ENCODE results near the gene PSMB10. TPM values are rescaled to one million over a fixed set of nuclear protein-coding genes. Genes with fewer than 3 reads are reported as not detected.
"Not testable (repeated sequence)": the region's sequence is repeated elsewhere in the genome, so short reads cannot be mapped to it uniquely, and the experiment has no call there.

PSMB10 gene
- total RNA-seq, 1 donor from 2014 or later, result 1.2 TPM

- Histone ChIP-seq H2AFZ (replicated peaks) (no peak overlapping the region), H3F3A (ENCODE audit: low read depth) (peaks cover 36% of the 10 kb centered on the region), H3K27me3 (no peaks in the 10 kb centered on the region), H3K36me3 (no peaks in the 10 kb centered on the region), H3K4me1 (peaks cover 21% of the 10 kb centered on the region), H3K9me3 (ENCODE audit: low read depth) (no peaks in the 10 kb centered on the region), H4K20me1 (ENCODE audit: low read depth) (peaks cover 44% of the 10 kb centered on the region), H3K9ac (no peak overlapping the region), H3K4me3 (no peak overlapping the region), H3K27ac (no peak overlapping the region), H3K79me2 (ENCODE audit: low read depth) (peaks cover 16% of the 10 kb centered on the region), H3K4me2 (no peak overlapping the region)
- Mint-ChIP-seq H3K36me3 (peaks cover 1% of the 10 kb centered on the region), H3K4me3 (no peak overlapping the region), H3K27me3 (ENCODE audit: insufficient read depth, low read depth) (peaks cover 9% of the 10 kb centered on the region), H3K27ac (no peak overlapping the region), H3K9me3 (no peaks in the 10 kb centered on the region), H3K4me1 (peaks cover 29% of the 10 kb centered on the region)
- no peak for DNase-seq (ENCODE audit: low spot score)
- no peak for TF ChIP-seq EZH2phosphoT487 (IDR thresholded peaks at IDR 0.05)
- no peak for TF ChIP-seq EZH2 (IDR thresholded peaks at IDR 0.05)
- TF ChIP-seq CTCF (IDR thresholded peaks at IDR 0.05), result no peak
These were observed 3.9 kb upstream of the PSMB10 start for GRCh38 chr16:67940446-67941089.

- Mint-ChIP-seq H3K4me1 (peaks cover 32% of the 10 kb centered on the region), H3K36me3 (peaks cover 1% of the 10 kb centered on the region), H3K9me3 (no peaks in the 10 kb centered on the region), H3K4me3 (no peak overlapping the region), H3K27ac (no peak overlapping the region), H3K27me3 (ENCODE audit: insufficient read depth, low read depth) (peaks cover 7% of the 10 kb centered on the region)
- Histone ChIP-seq H3K9me3 (ENCODE audit: low read depth) (no peaks in the 10 kb centered on the region), H4K20me1 (ENCODE audit: low read depth) (peaks cover 50% of the 10 kb centered on the region), H2AFZ (replicated peaks) (no peak overlapping the region), H3K27ac (no peak overlapping the region), H3K4me2 (no peak overlapping the region), H3K27me3 (no peaks in the 10 kb centered on the region), H3K4me3 (no peak overlapping the region), H3F3A (ENCODE audit: low read depth) (peaks cover 42% of the 10 kb centered on the region), H3K9ac (no peak overlapping the region), H3K36me3 (no peaks in the 10 kb centered on the region), H3K4me1 (peaks cover 26% of the 10 kb centered on the region), H3K79me2 (ENCODE audit: low read depth) (peaks cover 16% of the 10 kb centered on the region)
- TF ChIP-seq CTCF (IDR thresholded peaks at IDR 0.05), result no peak
- no peak for TF ChIP-seq EZH2phosphoT487 (IDR thresholded peaks at IDR 0.05)
- no peak for TF ChIP-seq EZH2 (IDR thresholded peaks at IDR 0.05)
- no peak for DNase-seq (ENCODE audit: low spot score)
These were observed 3.1 kb upstream of the PSMB10 start for GRCh38 chr16:67939507-67940445.

- not testable (repeated sequence) for H3K4me3 ChIP-seq; H3K27ac ChIP-seq; H3K27me3 Mint-ChIP-seq (ENCODE audit: insufficient read depth, low read depth); H3K9ac ChIP-seq; H3K27me3 ChIP-seq; H3K36me3 ChIP-seq; H3K27ac Mint-ChIP-seq; H3K9me3 ChIP-seq (ENCODE audit: low read depth); H2AFZ ChIP-seq (replicated peaks); DNase-seq (ENCODE audit: low spot score); H3K9me3 Mint-ChIP-seq; H3K36me3 Mint-ChIP-seq; H3K4me2 ChIP-seq
- Mint-ChIP-seq H3K4me3 (peak overlapping the region; percentile 100), H3K4me1 (peaks cover 28% of the 10 kb centered on the region)
- Histone ChIP-seq H3K4me1 (peaks cover 12% of the 10 kb centered on the region), H3K79me2 (ENCODE audit: low read depth) (peaks cover 16% of the 10 kb centered on the region), H4K20me1 (ENCODE audit: low read depth) (peaks cover 38% of the 10 kb centered on the region), H3F3A (ENCODE audit: low read depth) (peaks cover 28% of the 10 kb centered on the region)
These were observed 1.1 kb upstream of the PSMB10 start for GRCh38 chr16:67937713-67938112.
